Measurements from ENCODE around the gene OR2A5. TPM values are rescaled to one million over a fixed set of nuclear protein-coding genes. Genes with fewer than 3 reads are reported as not detected.
"Not testable (repeated sequence)": the region's sequence is repeated elsewhere in the genome, so short reads cannot be mapped to it uniquely, and the experiment has no call there.

The OR2A5 gene
- total RNA-seq, 4 donors from 2014 or later: not detected

GRCh38 chr7:144006029-144006691 lies 42.6 kb upstream of the OR2A5 start:
- Histone ChIP-seq H3K36me3 (no peaks in the 10 kb centered on the region), H3K27me3 (no peaks in the 10 kb centered on the region), H3K27ac (no peak overlapping the region), H3K4me3 (no peak overlapping the region), H3K4me1 (peaks cover 0 to 8% (median 0%) of the 10 kb centered on the region in 4 donors), H3K9me3 (no peaks in the 10 kb centered on the region)
- DNase-seq: no peak
- WGBS, 2 donors (ENCODE audit: low coverage in 1 of 2): 7 to 40% methylated on average over 1 of the region's 1 CpG
- in situ Hi-C loops (cut with MboI; ENCODE audit: low pct_ligation_motif_present in 1 of 4, low pct_unique_long_range_greater_than_20kb in 1 of 4, low sequenced_read_pairs in 3 of 4): no loop called here
- intact Hi-C loops (cut with DNase I; ENCODE audit: low total_unique reads): no loop called here
- TF ChIP-seq EP300 (IDR thresholded peaks at IDR 0.05; ENCODE audit: low read depth): no peak
- no peak for TF ChIP-seq POLR2A (IDR thresholded peaks at IDR 0.05)
- TF ChIP-seq POLR2AphosphoS5 (IDR thresholded peaks at IDR 0.05): no peak
- no peak for TF ChIP-seq CTCF (IDR thresholded peaks at IDR 0.05)

GRCh38 chr7:144006692-144007042 lies 42.1 kb upstream of the OR2A5 start:
- intact Hi-C loops (cut with DNase I; ENCODE audit: low total_unique reads) (no loop called here), in situ Hi-C loops (cut with MboI; ENCODE audit: low pct_ligation_motif_present in 1 of 4, low pct_unique_long_range_greater_than_20kb in 1 of 4, low sequenced_read_pairs in 3 of 4) (no loop called here)
- H3K27me3 ChIP-seq: no peaks in the 10 kb centered on the region
- TF ChIP-seq POLR2AphosphoS5 (IDR thresholded peaks at IDR 0.05) (no peak), EP300 (IDR thresholded peaks at IDR 0.05; ENCODE audit: low read depth) (no peak), CTCF (IDR thresholded peaks at IDR 0.05) (no peak), POLR2A (IDR thresholded peaks at IDR 0.05) (no peak)
- H3K4me1 ChIP-seq: peaks cover 0 to 8% (median 0%) of the 10 kb centered on the region in 4 donors
- H3K4me3 ChIP-seq: no peak overlapping the region
- no peak for DNase-seq
- H3K36me3 ChIP-seq: no peaks in the 10 kb centered on the region
- 86 to 88% methylated on average over 1 of the region's 1 CpG for WGBS, 2 donors (ENCODE audit: low coverage in 1 of 2)
- H3K27ac ChIP-seq: no peak overlapping the region
- no peaks in the 10 kb centered on the region for H3K9me3 ChIP-seq

- Histone ChIP-seq H3K27me3 (no peaks in the 10 kb centered on the region), H3K9me3 (no peaks in the 10 kb centered on the region), H3K4me1 (peaks cover 0 to 8% (median 0%) of the 10 kb centered on the region in 4 donors), H3K27ac (no peak overlapping the region), H3K4me3 (no peak overlapping the region), H3K36me3 (no peaks in the 10 kb centered on the region)
- WGBS, 2 donors (ENCODE audit: low coverage in 1 of 2): 73% methylated on average over 2 of the region's 2 CpGs; no CpG with 5 or more reads in 1 of the 2 donors
- intact Hi-C loops (cut with DNase I; ENCODE audit: low total_unique reads) (no loop called here), in situ Hi-C loops (cut with MboI; ENCODE audit: low pct_ligation_motif_present in 1 of 4, low pct_unique_long_range_greater_than_20kb in 1 of 4, low sequenced_read_pairs in 3 of 4) (no loop called here)
- DNase-seq: no peak
- no peak for TF ChIP-seq POLR2A (IDR thresholded peaks at IDR 0.05)
- no peak for TF ChIP-seq POLR2AphosphoS5 (IDR thresholded peaks at IDR 0.05)
- no peak for TF ChIP-seq CTCF (IDR thresholded peaks at IDR 0.05)
- no peak for TF ChIP-seq EP300 (IDR thresholded peaks at IDR 0.05; ENCODE audit: low read depth)
Observed at GRCh38 chr7:144009361-144009760, 39.4 kb upstream of the OR2A5 start.

- H3K27me3 ChIP-seq; H3K4me1 ChIP-seq; H3K9me3 ChIP-seq; intact Hi-C loops (cut with DNase I; ENCODE audit: low total_unique reads); H3K36me3 ChIP-seq; H3K4me3 ChIP-seq; H3K27ac ChIP-seq; DNase-seq; in situ Hi-C loops (cut with MboI; ENCODE audit: low pct_ligation_motif_present in 1 of 4, low pct_unique_long_range_greater_than_20kb in 1 of 4, low sequenced_read_pairs in 3 of 4): not testable (repeated sequence)
Observed at GRCh38 chr7:144010061-144010460, 38.7 kb upstream of the OR2A5 start.

- H3K4me3 ChIP-seq; H3K27me3 ChIP-seq; H3K9me3 ChIP-seq; H3K4me1 ChIP-seq; H3K27ac ChIP-seq; H3K36me3 ChIP-seq; in situ Hi-C loops (cut with MboI; ENCODE audit: low pct_ligation_motif_present in 1 of 4, low pct_unique_long_range_greater_than_20kb in 1 of 4, low sequenced_read_pairs in 3 of 4); intact Hi-C loops (cut with DNase I; ENCODE audit: low total_unique reads); DNase-seq: not testable (repeated sequence)
- WGBS, 2 donors (ENCODE audit: low coverage in 1 of 2): 82% methylated on average over 1 of the region's 1 CpG; no CpG with 5 or more reads in 1 of the 2 donors
Observed at GRCh38 chr7:144010821-144011220, 37.9 kb upstream of the OR2A5 start.
